PC-9 (cell line): ENCODE data around the gene CTSD. TPM values are rescaled to one million over a fixed set of nuclear protein-coding genes. Genes with fewer than 3 reads are reported as not detected.

Experiments used
- BruUV-seq: library from RNA; stranded (reverse); fragments of 400-500 nt; replicated peaks from 2 replicates; lab custom pipeline; 2021; lab: Mats Ljungman, UMichigan
- CTCF ChIA-PET: fragments of 300-600 bp; sonication (Branson Sonifier 250); formaldehyde crosslinking; loops from one replicate; lab custom pipeline; 2022; ENCODE audit warnings: antibody characterized with exemption; lab: Charles Lee
- POLR2A ChIA-PET: fragments of 300-600 bp; sonication (Branson Sonifier 250); formaldehyde crosslinking; loops from one replicate; lab custom pipeline; 2022; ENCODE audit warnings: antibody characterized with exemption; ENCODE audit not compliant: unreplicated experiment; lab: Charles Lee
- DNase-seq, 2 experiments: peaks; one replicate each; pipeline versions ENCODE4 v3.0.0 to v3.0.0-alpha.2; 2015 to 2022; ENCODE audit warnings: mixed read lengths in 1 of 2
- H2AFZ ChIP-seq: fragments of 200-600 bp; sonication (generic); 2 replicates; pipeline ENCODE4 v1.8.1; 2017; ENCODE audit warnings: antibody characterized with exemption
- H3F3A ChIP-seq: fragments of 200-600 bp; sonication (generic); 2 replicates; pipeline ENCODE4 v1.8.1; 2017; ENCODE audit warnings: antibody characterized with exemption, mild to moderate bottlenecking, low read depth; ENCODE audit not compliant: insufficient read depth
- H3K27ac ChIP-seq: fragments of 200-600 bp; sonication (generic); 2 replicates; pipeline ENCODE4 v1.6.1; 2016; ENCODE audit warnings: mixed run types
- H3K27me3 ChIP-seq: fragments of 200-600 bp; sonication (generic); 2 replicates; pipeline ENCODE4 v1.6.1; 2016; ENCODE audit warnings: low read depth, mixed run types; ENCODE audit not compliant: insufficient read depth
- H3K36me3 ChIP-seq: fragments of 200-600 bp; sonication (generic); 2 replicates; pipeline ENCODE4 v1.6.1; 2016; ENCODE audit warnings: low read depth, mixed run types
- H3K4me1 ChIP-seq: fragments of 200-600 bp; sonication (generic); replicated peaks from 2 replicates; pipeline ENCODE4 v1.6.1; 2016; ENCODE audit warnings: mixed run types; ENCODE audit not compliant: insufficient read depth
- H3K4me2 ChIP-seq: fragments of 200-600 bp; sonication (generic); 2 replicates; pipeline ENCODE4 v1.6.1; 2017; ENCODE audit warnings: mixed run types
- H3K4me3 ChIP-seq: fragments of 200-600 bp; sonication (generic); 2 replicates; pipeline ENCODE4 v1.6.1; 2016; ENCODE audit warnings: mixed run types
- H3K79me2 ChIP-seq: fragments of 200-600 bp; sonication (generic); 2 replicates; pipeline ENCODE4 v1.6.1; 2017; ENCODE audit warnings: low read depth, mixed run types
- H3K9me2 ChIP-seq: fragments of 200-600 bp; sonication (generic); 2 replicates; pipeline ENCODE4 v1.8.1; 2017; ENCODE audit warnings: mild to moderate bottlenecking; ENCODE audit not compliant: insufficient read depth
- H3K9me3 ChIP-seq: fragments of 200-600 bp; sonication (generic); 2 replicates; pipeline ENCODE4 v1.8.1; 2016; ENCODE audit warnings: low read depth; ENCODE audit not compliant: insufficient read depth
- H4K20me1 ChIP-seq: fragments of 200-600 bp; sonication (generic); 2 replicates; pipeline ENCODE4 v1.8.1; 2017; ENCODE audit not compliant: insufficient read depth
- CTCF ChIP-seq: fragments of 200-600 bp; sonication (generic); conservative IDR thresholded peaks from 2 replicates; pipeline ENCODE4 v1.6.1; 2017; ENCODE audit warnings: mixed run types, antibody characterized with exemption, mild to moderate bottlenecking, moderate library complexity
- EZH2 ChIP-seq: fragments of 200-600 bp; sonication (generic); IDR thresholded peaks from 2 replicates; pipeline ENCODE4 v1.8.0; 2017; ENCODE audit warnings: antibody characterized with exemption, low read depth
- intact Hi-C: fragments of 100-400 bp; cut with micrococcal nuclease; formaldehyde crosslinking; loops from one replicate; pipeline ENCODE4 v1.10.0; 2022; ENCODE audit not compliant: unreplicated experiment
- total RNA-seq: library from RNA; stranded (reverse); gene quantifications from 2 replicates; pipeline ENCODE4 v1.2.3, GENCODE V29; 2021

The CTSD gene
- total RNA-seq, 1 experiment from 2014 or later, result 735 TPM

- no peak for DNase-seq
- no peaks in the 10 kb centered on the region for H4K20me1 ChIP-seq
- 0 out of 2 replicates have a peak, but pooled peaks cover 4% of the 10 kb centered on the region for H3K36me3 ChIP-seq
- H3K9me3 ChIP-seq, result no peaks in the 10 kb centered on the region
- H2AFZ ChIP-seq, result no peak within 1 kb of the TSS
- no TSS peak for BruUV-seq
- peaks cover 14% of the 10 kb centered on the region for H3F3A ChIP-seq
- H3K4me1 ChIP-seq, result no peaks in the 10 kb centered on the region
- TF ChIP-seq CTCF (no peak), EZH2 (no peak)
- H3K4me2 ChIP-seq, result no peak within 1 kb of the TSS
- intact Hi-C loops, result no loop called here
- no peaks in the 10 kb centered on the region for H3K9me2 ChIP-seq
- POLR2A ChIA-PET, result interaction anchor here (0.7 kb wide), 1 partner anchor 22 kb away, joined by 3 read pairs; no protein-coding TSS in a partner anchor
- H3K79me2 ChIP-seq, result no peaks in the 10 kb centered on the region
- no peaks in the 10 kb centered on the region for H3K27me3 ChIP-seq
- no peak within 1 kb of the TSS for H3K4me3 ChIP-seq
- H3K27ac ChIP-seq, result no peak within 1 kb of the TSS
- CTCF ChIA-PET, result no interaction called here
Measured at GRCh38 chr11:1750481-1750839, 13.3 kb downstream of the CTSD start, which contains the start of gene IFITM10. Gene IFITM10, minus strand, starts transcription at chr11:1750595. Its CDS starts 153 bp downstream, at chr11:1750442.

- H3K4me2 ChIP-seq, result no peak overlapping the region
- no peak overlapping the region for H2AFZ ChIP-seq
- CTCF ChIA-PET, result no interaction called here
- H3K4me1 ChIP-seq, result no peaks in the 10 kb centered on the region
- intact Hi-C loops, result no loop called here
- no peaks in the 10 kb centered on the region for H3K27me3 ChIP-seq
- H4K20me1 ChIP-seq, result no peaks in the 10 kb centered on the region
- no peak overlapping the region for H3K4me3 ChIP-seq
- H3F3A ChIP-seq, result peaks cover 16% of the 10 kb centered on the region
- H3K36me3 ChIP-seq, result no peaks in the 10 kb centered on the region
- POLR2A ChIA-PET, result interaction anchor here (0.7 kb wide), 2 partner anchors 23 to 56 kb away, joined by 3 to 4 read pairs; no protein-coding TSS in a partner anchor
- no TSS peak for BruUV-seq
- no peaks in the 10 kb centered on the region for H3K9me3 ChIP-seq
- no peaks in the 10 kb centered on the region for H3K79me2 ChIP-seq
- no peak overlapping the region for H3K27ac ChIP-seq
- no peaks in the 10 kb centered on the region for H3K9me2 ChIP-seq
- TF ChIP-seq CTCF (no peak), EZH2 (no peak)
- no peak for DNase-seq
Measured at GRCh38 chr11:1749395-1750351, 14.1 kb downstream of the CTSD start.

GRCh38 chr11:1748636-1749394 lies 14.9 kb downstream of the CTSD start:
- Histone ChIP-seq H3K36me3 (no peaks in the 10 kb centered on the region), H3K27me3 (no peaks in the 10 kb centered on the region), H3K27ac (no peak overlapping the region), H3K79me2 (no peaks in the 10 kb centered on the region), H4K20me1 (no peaks in the 10 kb centered on the region), H3K4me2 (no peak overlapping the region), H3K9me2 (no peaks in the 10 kb centered on the region), H3K4me1 (no peaks in the 10 kb centered on the region), H2AFZ (no peak overlapping the region), H3K4me3 (no peak overlapping the region), H3K9me3 (no peaks in the 10 kb centered on the region), H3F3A (peaks cover 16% of the 10 kb centered on the region)
- no TSS peak for BruUV-seq
- ChIA-PET CTCF (no interaction called here), POLR2A (no interaction called here)
- intact Hi-C loops, result no loop called here
- no peak for DNase-seq
- TF ChIP-seq EZH2 (no peak), CTCF (no peak)
